GM19193 (cell line): ENCODE data around the gene POU2F1.

ENCODE experiments used
- POLR2A ChIP-seq: IDR thresholded peaks from 4 replicates; pipeline ENCODE4 v1.6.1; 2011; ENCODE audit not compliant: insufficient read depth, insufficient read length; ENCODE audit errors: extremely low read depth

The POU2F1 gene

GRCh38 chr1:167219646-167220536 is 795 bp upstream of the POU2F1 start:
- peak; percentile 68 for TF ChIP-seq POLR2A

GRCh38 chr1:167221126-167221737 is 546 bp downstream of the POU2F1 start:
- TF ChIP-seq POLR2A: no peak

GRCh38 chr1:167221738-167222610 is 1.3 kb downstream of the POU2F1 start:
- peak; percentile 80 for TF ChIP-seq POLR2A

- no peak for TF ChIP-seq POLR2A
Measured at GRCh38 chr1:167223144-167224103, 2.7 kb downstream of the POU2F1 start.

GRCh38 chr1:167225920-167226319 is 5.2 kb downstream of the POU2F1 start:
- no peak for TF ChIP-seq POLR2A

GRCh38 chr1:167227934-167228378 is 7.3 kb downstream of the POU2F1 start:
- TF ChIP-seq POLR2A: no peak

- no peak for TF ChIP-seq POLR2A
Measured at GRCh38 chr1:167229719-167230385, 9.2 kb downstream of the POU2F1 start.

GRCh38 chr1:167230437-167230836 is 9.8 kb downstream of the POU2F1 start:
- TF ChIP-seq POLR2A: no peak

- TF ChIP-seq POLR2A: no peak
Measured at GRCh38 chr1:167231873-167232450, 11.3 kb downstream of the POU2F1 start.

- TF ChIP-seq POLR2A: no peak
Measured at GRCh38 chr1:167232801-167233200, 12.1 kb downstream of the POU2F1 start.

- no peak for TF ChIP-seq POLR2A
Measured at GRCh38 chr1:167233373-167233772, 12.7 kb downstream of the POU2F1 start.

- TF ChIP-seq POLR2A: no peak
Measured at GRCh38 chr1:167237000-167237399, 16.3 kb downstream of the POU2F1 start.

- no peak for TF ChIP-seq POLR2A
Measured at GRCh38 chr1:167238713-167239112, 18.0 kb downstream of the POU2F1 start.
